ENCODE measurements around the gene ASCC3. TPM values are rescaled to one million over a fixed set of nuclear protein-coding genes. Genes with fewer than 3 reads are reported as not detected.

The ASCC3 gene
- total RNA-seq, 1 donor from 2014 or later: 47.8 TPM

DNA sequence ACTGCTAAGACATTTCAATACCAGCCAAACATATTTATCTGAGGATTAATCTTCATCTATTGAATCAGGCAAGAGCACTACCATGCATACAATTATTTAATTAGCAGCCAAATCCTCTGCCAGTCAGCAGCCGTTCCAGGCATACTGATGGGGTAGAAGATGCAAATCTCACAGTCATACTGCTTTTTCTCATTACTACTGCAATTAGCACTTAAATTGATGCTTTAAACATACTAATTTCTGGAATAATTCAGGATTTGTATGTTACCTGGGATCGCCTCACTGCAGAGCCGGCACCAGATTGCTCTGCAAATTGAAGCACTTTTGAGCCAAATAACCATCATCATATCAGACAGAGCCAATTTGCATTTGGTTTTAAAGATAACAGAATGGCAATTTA lies 366.5 kb downstream of the ASCC3 start:
- Mint-ChIP-seq H3K27me3 (no peaks in the 10 kb centered on the region), H3K9me3 (no peaks in the 10 kb centered on the region), H3K4me3 (no peak overlapping the region), H3K27ac (no peak overlapping the region), H3K4me1 (no peaks in the 10 kb centered on the region), H3K36me3 (ENCODE audit: low read depth) (peaks cover 59% of the 10 kb centered on the region)
- ATAC-seq (ENCODE audit: low read depth): no peak
- no peak for TF ChIP-seq CTCF (IDR thresholded peaks at IDR 0.05)
- CTCF ChIA-PET: no interaction called here
- POLR2A ChIA-PET: no interaction called here
- intact Hi-C loops (cut with micrococcal nuclease): no loop called here
- no peak for DNase-seq

GRCh38 chr6:100512203-100512862 lies 368.8 kb downstream of the ASCC3 start:
- ATAC-seq (ENCODE audit: low read depth) (no peak), DNase-seq (no peak)
- Mint-ChIP-seq H3K4me3 (no peak overlapping the region), H3K27ac (no peak overlapping the region), H3K36me3 (ENCODE audit: low read depth) (peaks cover 69% of the 10 kb centered on the region), H3K4me1 (no peaks in the 10 kb centered on the region), H3K9me3 (no peaks in the 10 kb centered on the region), H3K27me3 (no peaks in the 10 kb centered on the region)
- POLR2A ChIA-PET: no interaction called here
- no peak for TF ChIP-seq CTCF (IDR thresholded peaks at IDR 0.05)
- intact Hi-C loops (cut with micrococcal nuclease): no loop called here
- CTCF ChIA-PET: no interaction called here

GRCh38 chr6:100509101-100509500 lies 372.0 kb downstream of the ASCC3 start:
- no peak for DNase-seq
- Mint-ChIP-seq H3K27ac (no peak overlapping the region), H3K36me3 (ENCODE audit: low read depth) (peaks cover 50% of the 10 kb centered on the region), H3K4me3 (no peak overlapping the region), H3K9me3 (no peaks in the 10 kb centered on the region), H3K27me3 (no peaks in the 10 kb centered on the region), H3K4me1 (no peaks in the 10 kb centered on the region)
- TF ChIP-seq CTCF (IDR thresholded peaks at IDR 0.05): no peak
- ChIA-PET CTCF (no interaction called here), POLR2A (interaction anchor here (0.7 kb wide), 1 partner anchor 45 kb away, joined by 3 read pairs; the partner anchor contains the start of gene SIM1)
- intact Hi-C loops (cut with micrococcal nuclease): no loop called here
- ATAC-seq (ENCODE audit: low read depth): no peak

GRCh38 chr6:100506651-100507050 lies 374.5 kb downstream of the ASCC3 start:
- CTCF ChIA-PET: no interaction called here
- Mint-ChIP-seq H3K36me3 (ENCODE audit: low read depth) (peaks cover 32% of the 10 kb centered on the region), H3K9me3 (no peaks in the 10 kb centered on the region), H3K27me3 (no peaks in the 10 kb centered on the region), H3K4me3 (no peak overlapping the region), H3K4me1 (no peaks in the 10 kb centered on the region), H3K27ac (no peak overlapping the region)
- ATAC-seq (ENCODE audit: low read depth) (no peak), DNase-seq (no peak)
- POLR2A ChIA-PET: no interaction called here
- TF ChIP-seq CTCF (IDR thresholded peaks at IDR 0.05): no peak
- intact Hi-C loops (cut with micrococcal nuclease): no loop called here

DNA sequence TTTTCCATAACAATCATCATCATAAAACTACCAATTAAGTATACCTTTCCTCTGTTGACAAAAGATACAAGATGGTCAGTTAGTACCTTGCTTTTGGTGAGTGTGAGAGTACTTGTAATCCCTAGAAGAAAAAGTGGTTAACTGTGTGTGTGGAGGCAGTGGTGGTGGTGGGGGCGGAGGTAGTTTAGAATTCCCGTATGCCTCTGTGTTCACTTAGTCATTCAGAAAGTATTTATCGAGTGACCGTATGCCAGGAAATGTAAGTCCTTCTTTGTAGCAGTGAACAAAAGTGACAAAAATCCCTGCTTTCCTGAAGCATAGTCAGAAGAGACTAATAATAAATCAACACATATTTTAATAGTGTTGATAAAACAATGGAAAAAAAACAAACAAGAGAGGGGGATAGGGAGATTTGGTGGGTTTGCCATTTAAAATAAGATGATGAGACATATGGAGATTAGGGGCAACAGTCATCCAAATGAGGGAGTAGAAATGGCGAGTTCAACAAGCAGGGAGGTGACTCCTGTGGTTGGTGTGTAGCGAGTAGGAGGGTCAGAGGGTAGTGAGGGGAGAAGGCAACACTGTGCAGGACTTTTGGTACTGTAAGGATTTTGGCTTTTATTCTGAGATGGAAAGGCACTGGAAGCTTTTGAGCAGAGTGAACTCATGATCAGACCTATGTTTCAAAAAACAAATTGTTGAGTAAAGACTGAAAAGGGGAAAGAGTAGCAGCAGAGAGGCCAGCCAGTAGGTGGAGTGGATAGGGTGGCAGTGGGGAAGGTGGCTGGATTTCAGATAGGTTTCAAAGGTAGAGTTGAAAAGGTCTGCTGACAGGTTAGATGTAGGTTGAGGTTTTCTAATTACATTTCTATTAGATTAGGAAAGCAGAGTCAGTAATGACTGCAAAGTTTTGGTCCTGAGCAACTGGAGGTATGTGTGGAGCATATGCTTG lies 376.1 kb downstream of the ASCC3 start:
- TF ChIP-seq CTCF (IDR thresholded peaks at IDR 0.05): no peak
- Mint-ChIP-seq H3K9me3 (no peaks in the 10 kb centered on the region), H3K27ac (no peak overlapping the region), H3K27me3 (peaks cover 1% of the 10 kb centered on the region), H3K4me3 (no peak overlapping the region), H3K36me3 (ENCODE audit: low read depth) (peaks cover 18% of the 10 kb centered on the region), H3K4me1 (no peaks in the 10 kb centered on the region)
- CTCF ChIA-PET: no interaction called here
- intact Hi-C loops (cut with micrococcal nuclease): no loop called here
- ATAC-seq (ENCODE audit: low read depth) (no peak), DNase-seq (no peak)
- POLR2A ChIA-PET: no interaction called here
